ENCODE results near the gene ATP8A1.
"Not testable (repeated sequence)": the region's sequence is repeated elsewhere in the genome, so short reads cannot be mapped to it uniquely, and the experiment has no call there.

Gene ATP8A1

DNA sequence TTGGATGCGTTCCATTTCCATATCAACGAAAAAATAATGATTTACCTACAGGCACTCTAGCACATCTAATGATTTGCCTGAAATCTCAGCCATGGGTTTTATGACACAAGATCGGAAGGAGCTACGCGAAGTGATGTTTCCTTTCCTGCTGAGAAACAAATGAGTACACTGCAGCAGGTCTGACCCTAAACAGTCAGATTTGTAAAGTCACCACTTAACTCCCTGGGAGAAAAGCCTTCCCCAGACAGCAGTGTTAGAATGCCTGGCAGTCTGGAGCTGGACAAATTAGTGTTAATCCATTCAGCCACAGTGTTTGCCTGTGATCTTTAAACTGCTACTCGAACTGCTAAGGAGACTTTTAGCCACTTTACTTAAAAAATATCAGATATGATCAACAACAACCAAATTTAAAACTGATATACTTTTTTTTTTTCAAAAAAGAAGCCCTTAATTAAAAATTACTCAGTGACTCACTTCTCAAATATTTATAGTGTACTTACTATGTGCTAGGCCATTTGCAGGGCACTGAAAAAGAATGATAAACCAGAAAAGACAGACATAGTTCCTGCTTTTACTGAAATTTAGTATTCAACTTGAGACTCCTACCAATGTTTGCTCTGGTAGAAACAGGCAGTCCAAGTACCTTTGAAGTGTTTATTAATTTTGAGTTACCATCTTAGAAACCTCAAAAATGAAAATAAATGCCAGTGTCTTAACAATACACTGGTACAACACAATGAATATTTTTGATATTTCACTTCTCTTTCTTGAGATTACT lies 155.1 kb downstream of the ATP8A1 start:
- DNase-seq (ENCODE audit: low spot score): no peak

- DNase-seq (ENCODE audit: low spot score): no peak
Measured at GRCh38 chr4:42498040-42498439, 158.9 kb downstream of the ATP8A1 start.

GRCh38 chr4:42497142-42497910 lies 159.6 kb downstream of the ATP8A1 start:
- no peak for DNase-seq (ENCODE audit: low spot score)

DNA sequence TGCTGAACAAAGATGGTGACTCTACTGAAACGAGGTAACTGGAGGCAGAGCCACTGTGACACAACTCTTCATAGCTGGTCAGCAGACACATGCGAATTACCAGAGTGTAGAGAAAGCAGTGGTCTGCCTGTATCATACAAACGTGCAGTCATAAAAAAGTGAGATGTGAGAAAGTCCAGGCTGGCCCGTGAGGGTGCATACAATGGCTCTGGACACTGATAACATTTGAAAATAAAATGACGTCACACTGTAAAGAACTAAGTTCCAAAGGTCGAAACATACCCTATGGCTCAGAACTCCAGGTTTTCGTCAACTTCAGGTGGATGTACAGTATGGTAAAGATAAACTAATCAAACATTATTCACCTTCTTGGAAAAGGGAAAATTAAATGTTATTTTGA lies 163.9 kb downstream of the ATP8A1 start:
- no peak for DNase-seq (ENCODE audit: low spot score)

DNA sequence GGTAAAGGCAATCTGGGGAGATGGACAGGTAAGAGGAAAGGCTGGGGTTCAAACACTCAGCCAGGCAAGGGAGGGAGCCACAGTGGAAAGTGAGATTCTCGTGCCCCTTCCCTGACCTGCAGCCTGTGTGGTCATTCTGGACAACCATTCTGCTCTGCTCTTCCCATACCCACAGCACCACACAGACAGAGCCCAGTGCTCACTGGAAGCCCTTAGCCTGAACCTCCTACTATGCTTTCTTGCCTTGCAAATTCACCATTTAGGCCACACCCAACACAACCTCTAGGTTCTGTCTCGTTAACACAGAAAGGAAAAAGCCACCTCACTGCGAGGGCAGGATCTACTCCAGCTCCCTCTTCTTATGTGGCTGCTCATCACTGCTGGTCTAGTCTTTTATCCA lies 166.9 kb downstream of the ATP8A1 start:
- DNase-seq (ENCODE audit: low spot score): no peak

- no peak for DNase-seq (ENCODE audit: low spot score)
Measured at GRCh38 chr4:42489095-42489494, 167.8 kb downstream of the ATP8A1 start.

DNA sequence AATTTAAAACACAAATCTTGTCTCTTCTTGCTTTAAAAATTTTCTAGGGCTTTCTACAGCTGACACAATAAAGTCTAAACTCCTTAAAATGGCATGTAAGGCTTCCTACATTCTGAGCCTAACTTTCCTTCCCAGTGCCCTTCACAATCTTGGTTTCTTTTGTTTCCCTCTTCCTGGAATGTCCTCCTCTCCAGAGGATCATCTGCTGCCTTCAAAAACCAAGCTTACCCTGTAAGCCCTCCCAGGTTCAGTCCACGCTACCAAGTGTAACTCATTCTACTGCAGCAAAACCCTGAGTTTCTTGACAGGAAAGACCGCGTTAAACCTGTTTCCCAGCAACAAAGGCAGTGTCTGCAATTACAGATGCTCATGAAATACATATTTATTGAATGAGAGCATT lies 168.4 kb downstream of the ATP8A1 start:
- DNase-seq (ENCODE audit: low spot score): no peak

DNA sequence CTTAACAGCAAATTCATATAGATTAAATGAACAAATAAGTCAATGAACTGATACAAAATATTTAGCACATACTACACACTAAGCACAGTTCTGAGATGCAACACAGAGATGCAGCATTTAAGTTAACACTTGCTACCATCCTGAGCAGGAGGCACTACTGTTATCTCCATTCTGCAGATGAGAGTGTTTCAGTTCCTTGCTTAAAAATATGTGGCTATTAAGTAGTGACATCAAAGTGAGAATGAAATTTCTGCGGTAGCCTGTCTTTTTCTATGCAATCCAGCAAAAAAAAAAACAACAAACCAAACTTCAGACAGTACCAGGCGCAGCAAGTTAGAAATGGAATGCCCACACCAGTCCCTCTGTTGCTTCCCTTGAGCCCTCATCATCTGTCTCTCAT lies 168.8 kb downstream of the ATP8A1 start:
- no peak for DNase-seq (ENCODE audit: low spot score)

- no peak for DNase-seq (ENCODE audit: low spot score)
Measured at GRCh38 chr4:42487230-42487629, 169.7 kb downstream of the ATP8A1 start.

GRCh38 chr4:42486156-42486555 lies 170.7 kb downstream of the ATP8A1 start:
- not testable (repeated sequence) for DNase-seq (ENCODE audit: low spot score)

GRCh38 chr4:42484630-42485029 lies 172.3 kb downstream of the ATP8A1 start:
- DNase-seq (ENCODE audit: low spot score): no peak

- DNase-seq (ENCODE audit: low spot score): peak; percentile 9
Measured at GRCh38 chr4:42483426-42484379, 173.2 kb downstream of the ATP8A1 start.

DNA sequence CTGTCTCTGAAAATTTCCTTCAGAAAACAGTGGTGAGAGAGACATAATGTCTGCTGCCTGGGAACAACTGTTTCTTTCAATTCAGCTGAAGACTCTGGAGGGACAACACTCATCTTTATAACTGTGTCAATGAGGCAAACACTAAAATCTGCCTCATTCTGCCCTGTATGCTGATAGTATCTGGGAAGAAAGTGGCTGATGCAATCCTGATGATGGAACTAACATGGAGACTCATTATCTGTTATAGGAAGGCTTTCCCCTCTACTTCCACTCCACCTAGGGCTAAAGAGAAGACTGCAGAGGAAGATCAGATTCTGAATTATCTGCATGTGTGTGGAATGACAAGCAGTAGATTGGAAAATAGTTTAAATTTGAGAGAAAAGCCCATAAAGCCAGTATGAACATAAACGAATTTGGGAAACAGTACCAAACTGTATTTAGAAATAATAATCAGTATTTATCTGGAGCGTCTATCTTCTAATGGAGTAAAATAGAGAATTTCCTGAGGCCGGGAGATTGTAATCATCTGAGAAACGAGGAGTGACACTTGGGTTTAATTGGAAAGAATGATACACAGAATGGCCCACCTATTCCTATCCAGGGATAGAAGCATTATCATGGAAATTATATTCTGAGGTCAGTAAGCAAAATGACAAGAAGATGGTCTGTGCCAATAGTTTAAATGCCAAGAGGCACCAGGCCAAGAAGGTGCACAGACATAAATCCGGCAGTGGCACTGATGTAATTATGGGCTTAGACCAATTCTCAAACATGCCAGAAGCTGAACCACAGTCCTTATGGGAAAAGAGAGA lies 174.2 kb downstream of the ATP8A1 start:
- DNase-seq (ENCODE audit: low spot score): no peak

- DNase-seq (ENCODE audit: low spot score): no peak
Measured at GRCh38 chr4:42480717-42481116, 176.2 kb downstream of the ATP8A1 start.

GRCh38 chr4:42480281-42480680 lies 176.6 kb downstream of the ATP8A1 start:
- no peak for DNase-seq (ENCODE audit: low spot score)

GRCh38 chr4:42478946-42479345 lies 178.0 kb downstream of the ATP8A1 start:
- no peak for DNase-seq (ENCODE audit: low spot score)

DNA sequence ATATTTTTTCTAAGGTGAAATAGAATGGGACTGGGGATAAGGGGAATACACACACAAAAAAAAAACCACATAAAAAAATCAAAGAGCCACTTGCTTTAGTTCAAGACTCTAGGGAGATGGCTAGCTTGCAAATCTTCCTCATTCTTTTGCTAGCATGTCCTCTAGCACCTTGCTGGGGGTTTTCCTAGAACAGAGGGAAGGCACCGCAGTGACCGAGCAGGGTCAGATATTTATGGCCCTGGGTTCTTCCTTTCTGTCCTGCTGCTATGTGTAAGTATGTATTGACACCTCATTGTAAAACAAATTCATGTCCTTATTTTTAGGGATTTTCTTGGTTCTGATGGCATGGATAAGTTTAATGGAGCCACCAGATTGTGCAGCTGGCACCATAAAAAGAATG lies 178.4 kb downstream of the ATP8A1 start:
- no peak for DNase-seq (ENCODE audit: low spot score)

DNA sequence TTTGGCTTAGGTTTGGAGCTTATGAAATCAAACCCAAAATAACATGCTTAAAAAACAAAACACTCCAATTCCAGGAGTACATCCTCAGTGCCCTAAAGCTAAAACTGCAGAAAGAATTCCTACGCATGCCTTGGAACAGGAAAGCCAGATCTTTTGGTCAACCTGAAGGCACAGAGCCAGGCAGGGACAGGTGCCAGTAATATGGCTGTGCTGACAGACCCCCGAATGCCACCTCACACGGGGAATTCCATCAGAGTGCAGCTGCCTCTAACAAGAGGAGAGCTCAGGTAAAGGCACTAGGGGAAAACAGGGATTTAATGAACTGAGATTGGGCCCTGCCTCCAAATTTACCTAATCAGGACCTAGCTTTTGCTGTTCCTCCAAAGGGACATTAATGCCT lies 182.5 kb downstream of the ATP8A1 start:
- no peak for DNase-seq (ENCODE audit: low spot score)

DNA sequence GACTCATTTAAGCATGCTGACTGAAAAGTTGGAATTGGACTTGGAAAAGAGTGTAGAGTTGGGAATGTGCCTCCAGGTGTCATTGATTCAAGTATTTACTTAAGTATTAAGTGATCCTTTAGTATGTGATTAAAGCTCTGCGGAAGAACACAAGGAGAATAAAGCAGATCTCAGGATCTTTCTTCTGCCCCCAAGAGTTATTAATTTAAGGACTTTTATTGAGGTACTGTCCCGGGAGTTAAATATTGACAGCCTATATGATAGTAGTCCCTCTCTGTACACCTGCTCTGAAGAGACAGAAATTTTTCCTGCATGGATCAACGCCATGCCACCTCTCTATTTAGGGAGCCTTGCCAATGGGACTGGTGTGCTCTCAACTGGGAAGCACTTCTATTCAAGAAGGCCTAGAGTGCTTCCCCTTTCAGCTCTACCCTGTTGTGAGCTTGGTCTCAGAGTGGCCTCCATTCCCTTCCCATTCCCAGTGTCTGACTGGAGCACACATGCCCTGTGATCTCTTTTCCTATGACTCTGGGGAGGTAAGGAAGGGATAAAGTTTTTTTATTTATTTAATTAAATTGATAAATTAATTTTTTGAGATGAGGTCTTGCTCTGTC lies 183.7 kb downstream of the ATP8A1 start:
- no peak for DNase-seq (ENCODE audit: low spot score)

- no peak for DNase-seq (ENCODE audit: low spot score)
Measured at GRCh38 chr4:42471896-42472295, 185.0 kb downstream of the ATP8A1 start.

DNA sequence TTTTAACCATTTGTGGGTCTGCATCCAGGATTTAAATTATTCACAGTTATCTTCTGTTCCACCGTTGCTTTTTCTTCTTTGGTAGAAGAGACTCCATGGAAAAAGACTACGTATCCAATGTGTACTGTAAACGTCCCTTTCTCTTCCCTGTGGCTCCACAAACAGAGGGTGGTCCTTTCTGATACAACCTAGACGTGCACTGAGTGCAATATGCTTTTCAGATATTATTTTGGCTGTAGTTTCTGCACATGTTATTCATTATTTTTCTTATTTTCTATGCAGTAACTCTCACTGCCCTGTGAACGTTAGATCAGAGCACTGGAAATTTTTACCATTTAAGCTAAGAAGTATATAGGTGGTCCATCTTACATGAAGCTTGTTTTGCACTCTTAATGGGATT lies 186.9 kb downstream of the ATP8A1 start:
- DNase-seq (ENCODE audit: low spot score): no peak

Measured in GM03348 (cell line).